HepG2 (cell line): ENCODE results near the gene MEF2A. TPM values are rescaled to one million over a fixed set of nuclear protein-coding genes. Genes with fewer than 3 reads are reported as not detected.
A peak's percentile ranks its signal among the peaks of the same experiment; 100 is the strongest.

ENCODE experiments used
- ARID3A ChIP-seq: IDR thresholded peaks from 2 replicates; pipeline ENCODE4 v1.6.1; 2012; ENCODE audit warnings: low read depth, low read length, improper control_type of control experiment
- DNMT1 ChIP-seq: sonication (generic); formaldehyde crosslinking; IDR thresholded peaks from 2 replicates; pipeline ENCODE4 v1.5.1; 2020; ENCODE audit warnings: mild to moderate bottlenecking, missing genetic modification reagents
- ETS1 ChIP-seq: sonication (generic); formaldehyde crosslinking; IDR thresholded peaks from 2 replicates; pipeline ENCODE4 v1.4.0; 2020; ENCODE audit warnings: missing genetic modification reagents
- GABPB1 ChIP-seq: IDR thresholded peaks from 2 replicates; pipeline ENCODE4 v1.6.1; 2016; ENCODE audit warnings: mild to moderate bottlenecking, missing genetic modification reagents, moderate library complexity, missing compliant biosample characterization
- HNF1A ChIP-seq, 2 experiments: sonication (generic) in 1 of 2; formaldehyde crosslinking in 1 of 2; IDR thresholded peaks; 2 replicates each; pipeline versions ENCODE4 v1.4.0 to v1.6.1; 2016 to 2020; ENCODE audit warnings: borderline replicate concordance in 1 of 2, low read depth in 1 of 2, mild to moderate bottlenecking in 1 of 2, missing genetic modification reagents in 1 of 2
- KMT2A ChIP-seq: sonication (generic); formaldehyde crosslinking; IDR thresholded peaks from 2 replicates; pipeline ENCODE4 v1.4.0; 2020; ENCODE audit warnings: missing genetic modification reagents
- LBX2 ChIP-seq: sonication (generic); formaldehyde crosslinking; IDR thresholded peaks from 2 replicates; pipeline ENCODE4 v1.5.0; 2020; ENCODE audit warnings: missing genetic modification reagents, mild to moderate bottlenecking, borderline replicate concordance
- RFXAP ChIP-seq: sonication (generic); formaldehyde crosslinking; IDR thresholded peaks from 2 replicates; pipeline ENCODE4 v1.4.0; 2020; ENCODE audit warnings: missing genetic modification reagents, borderline replicate concordance
- SIN3B ChIP-seq: fragments of 150-350 bp; IDR thresholded peaks from 2 replicates; pipeline ENCODE4 v1.6.1; 2014; ENCODE audit warnings: low read length
- TRAFD1 ChIP-seq: sonication (generic); formaldehyde crosslinking; IDR thresholded peaks from 2 replicates; pipeline ENCODE4 v1.5.1; 2020; ENCODE audit warnings: missing genetic modification reagents, mild to moderate bottlenecking, borderline replicate concordance
- TRIM24 ChIP-seq: sonication (generic); formaldehyde crosslinking; IDR thresholded peaks from 2 replicates; pipeline ENCODE4 v1.8.0; 2022; ENCODE audit warnings: mild to moderate bottlenecking, missing genetic modification reagents
- U2AF1 ChIP-seq: fragments of 200-400 bp; formaldehyde crosslinking; optimal IDR thresholded peaks from 2 replicates; pipeline ENCODE3; 2017; ENCODE audit warnings: mild to moderate bottlenecking, low read depth, low read length
- ZBTB14 ChIP-seq: sonication (generic); formaldehyde crosslinking; IDR thresholded peaks from 2 replicates; pipeline ENCODE4 v1.4.0; 2020; ENCODE audit warnings: missing genetic modification reagents
- ZNF441 ChIP-seq: sonication (generic); formaldehyde crosslinking; IDR thresholded peaks from 2 replicates; pipeline ENCODE4 v1.7.0; 2021; ENCODE audit warnings: missing genetic modification reagents, borderline replicate concordance
- ZNF605 ChIP-seq: sonication (generic); formaldehyde crosslinking; IDR thresholded peaks from 2 replicates; pipeline ENCODE4 v1.8.0; 2022; ENCODE audit warnings: mild to moderate bottlenecking, missing genetic modification reagents
- ZNF619 ChIP-seq: sonication (generic); formaldehyde crosslinking; IDR thresholded peaks from 2 replicates; pipeline ENCODE4 v1.4.0; 2020; ENCODE audit warnings: mild to moderate bottlenecking, missing genetic modification reagents
- ZNF749 ChIP-seq: sonication (generic); formaldehyde crosslinking; IDR thresholded peaks from 2 replicates; pipeline ENCODE4 v1.8.0; 2022; ENCODE audit warnings: mild to moderate bottlenecking, missing genetic modification reagents, moderate library complexity, borderline replicate concordance
- ZSCAN29 ChIP-seq: sonication (generic); formaldehyde crosslinking; conservative IDR thresholded peaks from 2 replicates; pipeline ENCODE4 v1.4.0; 2020; ENCODE audit warnings: mild to moderate bottlenecking, missing genetic modification reagents
- polyA plus RNA-seq, 8 experiments: library from polyadenylated mRNA; depleted of rRNA in 3 of 8; stranded (reverse) in 7 of 8; unstranded in 1 of 8; fragments of >200 nt; fragmentation: Illumina TruSeq in 4 of 8; extraction: Trizol in 4 of 8; gene quantifications; 2 replicates each; pipeline versions ENCODE4 v1.2.1 to v1.2.3, GENCODE V29; 2011 to 2016; ENCODE audit warnings: low read depth in 4 of 8, missing spikeins in 1 of 8, mixed read lengths in 1 of 8; ENCODE audit not compliant: insufficient read depth in 1 of 8
- total RNA-seq, 5 experiments: library from RNA; depleted of rRNA; stranded (reverse); fragments of >200 nt; fragmentation: Illumina TruSeq; extraction: Trizol; gene quantifications; 2 replicates each; pipeline ENCODE4 v1.2.3, GENCODE V29; 2016; ENCODE audit warnings: low read depth in 1 of 5

MEF2A gene
- total and polyA plus RNA-seq, 2 of the 13 experiments (the other 11 are each of a cell fraction or from before 2014, with no cell fraction given), result 15.2 to 24.4 TPM

GRCh38 chr15:99733268-99734039, 167.7 kb downstream of the MEF2A start, which contains the start of gene LYSMD4 (continued):
- TF ChIP-seq RFXAP (CRISPR knock-in tag) (0 out of 2 replicates have a peak, but pooled peaks have one; percentile 13), ZSCAN29 (CRISPR knock-in tag) (0 out of 2 replicates have a peak, but pooled peaks have one; percentile 13), ETS1 (CRISPR knock-in tag) (no peak), U2AF1 (no peak), TRIM24 (CRISPR knock-in tag) (no peak), ZNF619 (CRISPR knock-in tag) (no peak), ZNF605 (CRISPR knock-in tag) (no peak), KMT2A (CRISPR knock-in tag) (0 out of 2 replicates have a peak, but pooled peaks have one; percentile 29), HNF1A (IDR thresholded peaks at IDR 0.05; ENCODE audit: low read depth) (no peak), HNF1A (CRISPR knock-in tag; IDR thresholded peaks at IDR 0.05; ENCODE audit: borderline replicate concordance) (no peak), DNMT1 (CRISPR knock-in tag) (no peak), ZBTB14 (CRISPR knock-in tag) (no peak), TRAFD1 (CRISPR knock-in tag) (no peak), ZNF749 (CRISPR knock-in tag) (no peak), LBX2 (CRISPR knock-in tag) (no peak), GABPB1 (CRISPR knock-in tag) (peak; percentile 84), ARID3A (no peak), SIN3B (no peak), ZNF441 (CRISPR knock-in tag) (no peak; the same call in 1 of the 2 replicates)
